ENCODE results near the gene DAB2IP.
"Not testable (repeated sequence)": the region's sequence is repeated elsewhere in the genome, so short reads cannot be mapped to it uniquely, and the experiment has no call there.

Gene DAB2IP

GRCh38 chr9:121731919-121732318, 80.5 kb downstream of the DAB2IP start:
- DNase-seq, result no peak

GRCh38 chr9:121732389-121732788, 81.0 kb downstream of the DAB2IP start:
- DNase-seq, result no peak

- DNase-seq, result no peak
These were observed 81.5 kb downstream of the DAB2IP start for GRCh38 chr9:121732886-121733285.

GRCh38 chr9:121734465-121734864, 83.0 kb downstream of the DAB2IP start:
- no peak for DNase-seq

- no peak for DNase-seq
These were observed 83.8 kb downstream of the DAB2IP start for GRCh38 chr9:121735065-121735792.

- DNase-seq, result no peak
These were observed 84.6 kb downstream of the DAB2IP start for GRCh38 chr9:121735793-121736770.

- DNase-seq, result no peak
These were observed 85.6 kb downstream of the DAB2IP start for GRCh38 chr9:121736934-121737462.

- DNase-seq, result no peak
These were observed 86.1 kb downstream of the DAB2IP start for GRCh38 chr9:121737481-121737931.

- DNase-seq, result no peak
These were observed 87.0 kb downstream of the DAB2IP start for GRCh38 chr9:121738411-121738810.

GRCh38 chr9:121738968-121739367, 87.5 kb downstream of the DAB2IP start:
- no peak for DNase-seq

GRCh38 chr9:121739971-121740370, 88.5 kb downstream of the DAB2IP start:
- DNase-seq, result no peak

GRCh38 chr9:121741228-121741918, 89.9 kb downstream of the DAB2IP start:
- DNase-seq, result no peak

GRCh38 chr9:121741919-121742283, 90.5 kb downstream of the DAB2IP start:
- DNase-seq, result not testable (repeated sequence)

GRCh38 chr9:121742923-121743322, 91.5 kb downstream of the DAB2IP start:
- DNase-seq, result no peak

- no peak for DNase-seq
These were observed 92.1 kb downstream of the DAB2IP start for GRCh38 chr9:121743441-121744001.

GRCh38 chr9:121744002-121744686, 92.7 kb downstream of the DAB2IP start:
- DNase-seq, result no peak

GRCh38 chr9:121744687-121745395, 93.4 kb downstream of the DAB2IP start:
- no peak for DNase-seq

GRCh38 chr9:121745396-121745695, 93.9 kb downstream of the DAB2IP start:
- DNase-seq, result no peak

GRCh38 chr9:121746411-121746810, 95.0 kb downstream of the DAB2IP start:
- no peak for DNase-seq

GRCh38 chr9:121746866-121747265, 95.4 kb downstream of the DAB2IP start:
- DNase-seq, result no peak

GRCh38 chr9:121748074-121748473, 96.6 kb downstream of the DAB2IP start:
- DNase-seq, result no peak

All from NCI-H1417 treated with DMSO at 0.1 percent for 48 hours (cell line).